ENCODE measurements around the gene TRAPPC14.

TRAPPC14 gene

GRCh38 chr7:100158229-100159098, at the start of gene TRAPPC14 (continued):
- TF ChIP-seq ZNF518A (tag by site-specific recombination; conservative IDR thresholded peaks at IDR 0.05; ENCODE audit: low read depth) = 0 out of 2 replicates have a peak, but pooled peaks have one; percentile 44
- TF ChIP-seq ZFHX2 (tag by site-specific recombination; conservative IDR thresholded peaks at IDR 0.05) = peak; percentile 71
- TF ChIP-seq ZNF624 (tag by site-specific recombination; IDR thresholded peaks at IDR 0.05) = no peak
- no peak for TF ChIP-seq RBAK (tag by site-specific recombination; IDR thresholded peaks at IDR 0.05)
- 0 out of 2 replicates have a peak, but pooled peaks have one; percentile 28 for TF ChIP-seq ZNF366 (tag by site-specific recombination; conservative IDR thresholded peaks at IDR 0.05)
- TF ChIP-seq ZBTB20 (tag by site-specific recombination; IDR thresholded peaks at IDR 0.05) = peak; percentile 100
- TF ChIP-seq ZIC2 (tag by site-specific recombination; IDR thresholded peaks at IDR 0.05) = peak; percentile 73
- TF ChIP-seq ZNF639 (tag by site-specific recombination; IDR thresholded peaks at IDR 0.05) = 0 out of 2 replicates have a peak, but pooled peaks have one; percentile 36
- peak; percentile 93 for TF ChIP-seq ZBTB11 (tag by site-specific recombination; conservative IDR thresholded peaks at IDR 0.05; ENCODE audit: low read depth)
- TF ChIP-seq PATZ1 (tag by site-specific recombination; IDR thresholded peaks at IDR 0.05) = peak; percentile 95
- TF ChIP-seq SP2 (tag by site-specific recombination; IDR thresholded peaks at IDR 0.05) = peak; percentile 94
- peak; percentile 85 for TF ChIP-seq KLF8 (tag by site-specific recombination; IDR thresholded peaks at IDR 0.05)
- TF ChIP-seq YY2 (tag by site-specific recombination; IDR thresholded peaks at IDR 0.05) = no peak
- peak; percentile 19; the same call in 1 of the 2 replicates for TF ChIP-seq ZNF629 (tag by site-specific recombination; IDR thresholded peaks at IDR 0.05)
- TF ChIP-seq HOXC10 (CRISPR knock-in tag; IDR thresholded peaks at IDR 0.05) = no peak
- TF ChIP-seq ZNF335 (tag by site-specific recombination; conservative IDR thresholded peaks at IDR 0.05) = peak; percentile 81
- TF ChIP-seq KLF7 (tag by site-specific recombination; IDR thresholded peaks at IDR 0.05; ENCODE audit: borderline replicate concordance) = no peak; the same call in 1 of the 2 replicates
- TF ChIP-seq CTCF (tag by site-specific recombination; IDR thresholded peaks at IDR 0.05) = no peak
- TF ChIP-seq BCL11A (tag by site-specific recombination; IDR thresholded peaks at IDR 0.05; ENCODE audit: low read depth) = no peak
- TF ChIP-seq ZNF354C (tag by site-specific recombination; IDR thresholded peaks at IDR 0.05; ENCODE audit: borderline replicate concordance, low read depth) = no peak
- TF ChIP-seq ZNF311 (tag by site-specific recombination; IDR thresholded peaks at IDR 0.05; ENCODE audit: borderline replicate concordance) = no peak
- TF ChIP-seq ZXDB (tag by site-specific recombination; IDR thresholded peaks at IDR 0.05) = peak; percentile 61; the same call in 1 of the 2 replicates
- TF ChIP-seq ZNF274 (IDR thresholded peaks at IDR 0.05; ENCODE audit: low read length) = no peak
- TF ChIP-seq ZNF274 (tag by site-specific recombination; IDR thresholded peaks at IDR 0.05; ENCODE audit: borderline replicate concordance) = no peak
- no peak for TF ChIP-seq ZNF169 (tag by site-specific recombination; IDR thresholded peaks at IDR 0.05)

All from HEK293 (cell line).